Keratinocyte (primary cell): ENCODE measurements around the gene ARHGDIG.

Source experiments
- EZH2 ChIP-seq: IDR thresholded peaks from one replicate; pipeline ENCODE4 v1.6.1; 2012; ENCODE audit warnings: inconsistent platforms, mild to moderate bottlenecking, low read length, moderate library complexity
- TF ChIP-seq, protein P1 (sequence below), 3 experiments: IDR thresholded peaks in 1 of 3; conservative IDR thresholded peaks in 1 of 3; optimal IDR thresholded peaks in 1 of 3; 2 replicates in 2 of 3; 3 replicates in 1 of 3; pipeline versions ENCODE3 to v1.5.1; 2011; ENCODE audit warnings: low read length in 3 of 3, mild to moderate bottlenecking in 3 of 3, moderate library complexity in 2 of 3, control low read depth in 1 of 3, inconsistent platforms in 1 of 3; ENCODE audit not compliant: insufficient read depth in 2 of 3; ENCODE audit errors: extremely low read depth in 1 of 3

- TF ChIP-seq, protein P1, sequence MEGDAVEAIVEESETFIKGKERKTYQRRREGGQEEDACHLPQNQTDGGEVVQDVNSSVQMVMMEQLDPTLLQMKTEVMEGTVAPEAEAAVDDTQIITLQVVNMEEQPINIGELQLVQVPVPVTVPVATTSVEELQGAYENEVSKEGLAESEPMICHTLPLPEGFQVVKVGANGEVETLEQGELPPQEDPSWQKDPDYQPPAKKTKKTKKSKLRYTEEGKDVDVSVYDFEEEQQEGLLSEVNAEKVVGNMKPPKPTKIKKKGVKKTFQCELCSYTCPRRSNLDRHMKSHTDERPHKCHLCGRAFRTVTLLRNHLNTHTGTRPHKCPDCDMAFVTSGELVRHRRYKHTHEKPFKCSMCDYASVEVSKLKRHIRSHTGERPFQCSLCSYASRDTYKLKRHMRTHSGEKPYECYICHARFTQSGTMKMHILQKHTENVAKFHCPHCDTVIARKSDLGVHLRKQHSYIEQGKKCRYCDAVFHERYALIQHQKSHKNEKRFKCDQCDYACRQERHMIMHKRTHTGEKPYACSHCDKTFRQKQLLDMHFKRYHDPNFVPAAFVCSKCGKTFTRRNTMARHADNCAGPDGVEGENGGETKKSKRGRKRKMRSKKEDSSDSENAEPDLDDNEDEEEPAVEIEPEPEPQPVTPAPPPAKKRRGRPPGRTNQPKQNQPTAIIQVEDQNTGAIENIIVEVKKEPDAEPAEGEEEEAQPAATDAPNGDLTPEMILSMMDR (optimal IDR thresholded peaks at IDR 0.05 in 1 of 3, IDR thresholded peaks at IDR 0.05 in 1 of 3, conservative IDR thresholded peaks at IDR 0.05 in 1 of 3; ENCODE audit: extremely low read depth in 1 of 3, insufficient read depth in 2 of 3, low read length in 3 of 3) = no peak
- TF ChIP-seq EZH2 = no peak
These were observed 34.5 kb downstream of the ARHGDIG start for GRCh38 chr16:314795-315299.
